Neural cell (in vitro differentiated cells): Measurements from ENCODE around the gene HIVEP1. TPM values are rescaled to one million over a fixed set of nuclear protein-coding genes. Genes with fewer than 3 reads are reported as not detected.

Experiments
- H2AFZ ChIP-seq: fragments of 200-600, 300-800 bp; sonication (generic), shearing (Covaris generic); 2 replicates; pipeline ENCODE4 v1.6.0; 2014; ENCODE audit warnings: low read depth, mild to moderate bottlenecking, antibody characterized with exemption, low read length, moderate library complexity
- H3F3A ChIP-seq: fragments of 200-600 bp; shearing (Covaris generic); 2 replicates; pipeline ENCODE4 v1.6.1; 2016; ENCODE audit warnings: mild to moderate bottlenecking, moderate library complexity, mixed read lengths, antibody characterized with exemption, low read length; ENCODE audit not compliant: insufficient read depth, poor library complexity, severe bottlenecking
- H3K27ac ChIP-seq: fragments of 200-600, 300-800 bp; sonication (generic), shearing (Covaris generic); 2 replicates; pipeline ENCODE4 v1.5.1; 2014; ENCODE audit warnings: mild to moderate bottlenecking, low read length, moderate library complexity
- H3K27me3 ChIP-seq: fragments of 300-800, 200-600 bp; sonication (generic), shearing (Covaris generic); 2 replicates; pipeline ENCODE4 v1.6.0; 2014; ENCODE audit warnings: mild to moderate bottlenecking, low read depth, low read length, moderate library complexity; ENCODE audit not compliant: insufficient read depth
- H3K36me3 ChIP-seq: fragments of 300-800, 200-600 bp; sonication (generic), shearing (Covaris generic); 2 replicates; pipeline ENCODE4 v1.5.1; 2014; ENCODE audit warnings: mild to moderate bottlenecking, antibody characterized with exemption, low read length, moderate library complexity; ENCODE audit not compliant: insufficient read depth
- H3K4me2 ChIP-seq: fragments of 300-800, 200-600 bp; sonication (generic), shearing (Covaris generic); 2 replicates; pipeline ENCODE4 v1.6.0; 2014; ENCODE audit warnings: mild to moderate bottlenecking, low read length
- H3K4me3 ChIP-seq: fragments of 300-800, 200-600 bp; sonication (generic), shearing (Covaris generic); 2 replicates; pipeline ENCODE4 v1.5.1; 2014; ENCODE audit warnings: mild to moderate bottlenecking, low read length, moderate library complexity
- H3K79me2 ChIP-seq: fragments of 200-600 bp; shearing (Covaris generic); replicated peaks from 2 replicates; pipeline ENCODE4 v1.6.0; 2014; ENCODE audit warnings: mild to moderate bottlenecking, low read length, moderate library complexity; ENCODE audit not compliant: insufficient read depth
- H3K9ac ChIP-seq: fragments of 300-800, 200-600 bp; sonication (generic), shearing (Covaris generic); 2 replicates; pipeline ENCODE4 v1.6.1; 2016; ENCODE audit warnings: mild to moderate bottlenecking, low read length, mixed read lengths
- H3K9me2 ChIP-seq: fragments of 200-600 bp; shearing (Covaris generic); 2 replicates; pipeline ENCODE4 v1.6.1; 2016; ENCODE audit warnings: mild to moderate bottlenecking, low read length, mixed read lengths; ENCODE audit not compliant: insufficient read depth
- H3K9me3 ChIP-seq: fragments of 200-600, 300-800 bp; sonication (generic), shearing (Covaris generic); 2 replicates; pipeline ENCODE4 v1.6.1; 2016; ENCODE audit warnings: mild to moderate bottlenecking, mixed run types, low read length, moderate library complexity, mixed read lengths
- H4K20me1 ChIP-seq: fragments of 200-600 bp; shearing (Covaris generic); 2 replicates; pipeline ENCODE4 v1.6.1; 2016; ENCODE audit warnings: mild to moderate bottlenecking, mixed run types; ENCODE audit not compliant: insufficient read depth
- CTCF ChIP-seq: fragments of 450-650 bp; IDR thresholded peaks from 2 replicates; pipeline ENCODE4 v1.5.1; 2014; ENCODE audit warnings: antibody characterized with exemption, mild to moderate bottlenecking, moderate library complexity; ENCODE audit not compliant: poor library complexity, severe bottlenecking
- EP300 ChIP-seq: fragments of 450-650 bp; conservative IDR thresholded peaks from 2 replicates; pipeline ENCODE4 v1.6.1; 2014; ENCODE audit warnings: antibody characterized with exemption, mild to moderate bottlenecking, moderate library complexity; ENCODE audit not compliant: poor library complexity, severe bottlenecking
- EZH2 ChIP-seq: fragments of 200-600, 300-800 bp; shearing (Covaris generic), sonication (generic); IDR thresholded peaks from 2 replicates; pipeline ENCODE4 v1.6.1; 2014; ENCODE audit warnings: antibody characterized with exemption, low read length, borderline replicate concordance, mild to moderate bottlenecking; ENCODE audit not compliant: insufficient read depth, poor library complexity, severe bottlenecking
- MXI1 ChIP-seq: fragments of 450-650 bp; conservative IDR thresholded peaks from 2 replicates; pipeline ENCODE4 v1.6.1; 2014; ENCODE audit warnings: antibody characterized with exemption, mild to moderate bottlenecking; ENCODE audit not compliant: poor library complexity, severe bottlenecking
- POLR2AphosphoS5 ChIP-seq: IDR thresholded peaks from 2 replicates; pipeline ENCODE4 v1.6.1; 2012
- RAD21 ChIP-seq: fragments of 450-650 bp; conservative IDR thresholded peaks from 2 replicates; pipeline ENCODE4 v1.6.1; 2014; ENCODE audit warnings: antibody characterized with exemption, mild to moderate bottlenecking, moderate library complexity
- REST ChIP-seq: IDR thresholded peaks from 2 replicates; pipeline ENCODE4 v1.6.1; 2012; ENCODE audit warnings: borderline replicate concordance
- SMC3 ChIP-seq: fragments of 450-650 bp; conservative IDR thresholded peaks from 2 replicates; pipeline ENCODE4 v1.6.1; 2014; ENCODE audit warnings: antibody characterized with exemption, mild to moderate bottlenecking, moderate library complexity; ENCODE audit not compliant: poor library complexity
- TAF1 ChIP-seq: IDR thresholded peaks from 2 replicates; pipeline ENCODE4 v1.6.1; 2012; ENCODE audit warnings: low read depth
- polyA plus RNA-seq: library from polyadenylated mRNA; depleted of rRNA; stranded (reverse); fragments of >200 nt; gene quantifications from 2 replicates; pipeline ENCODE4 v1.2.3, GENCODE V29; 2014

Gene HIVEP1
- polyA plus RNA-seq, 1 donor from 2014 or later: 3.6 TPM

GRCh38 chr6:12032783-12033573 is 20.9 kb downstream of the HIVEP1 start:
- H3K4me3 ChIP-seq: no peak overlapping the region
- no peaks in the 10 kb centered on the region for H4K20me1 ChIP-seq
- H3K27me3 ChIP-seq: no peaks in the 10 kb centered on the region
- H3K4me2 ChIP-seq: no peak overlapping the region
- no peak overlapping the region for H3K27ac ChIP-seq
- no peaks in the 10 kb centered on the region for H3F3A ChIP-seq
- H3K36me3 ChIP-seq: no peaks in the 10 kb centered on the region
- H3K9me2 ChIP-seq: no peaks in the 10 kb centered on the region
- no peaks in the 10 kb centered on the region for H3K9me3 ChIP-seq
- TF ChIP-seq TAF1: no peak
- no peak for TF ChIP-seq RAD21
- no peak for TF ChIP-seq EP300
- no peak for TF ChIP-seq POLR2AphosphoS5
- TF ChIP-seq MXI1: no peak
- TF ChIP-seq SMC3: no peak
- no peak for TF ChIP-seq REST
- no peak for TF ChIP-seq EZH2
- TF ChIP-seq CTCF: no peak
- H2AFZ ChIP-seq: no peak overlapping the region
- no peak overlapping the region for H3K9ac ChIP-seq
- H3K79me2 ChIP-seq: peaks cover 9% of the 10 kb centered on the region

- Histone ChIP-seq H3K27ac (no peak overlapping the region), H2AFZ (no peak overlapping the region), H3F3A (no peaks in the 10 kb centered on the region), H3K36me3 (no peaks in the 10 kb centered on the region), H3K27me3 (no peaks in the 10 kb centered on the region), H3K9ac (no peak overlapping the region), H3K4me2 (no peak overlapping the region), H3K9me3 (no peaks in the 10 kb centered on the region), H3K9me2 (no peaks in the 10 kb centered on the region), H4K20me1 (no peaks in the 10 kb centered on the region), H3K4me3 (no peak overlapping the region), H3K79me2 (peaks cover 9% of the 10 kb centered on the region)
- TF ChIP-seq SMC3 (no peak), MXI1 (no peak), TAF1 (no peak), EZH2 (no peak), EP300 (no peak), CTCF (no peak), POLR2AphosphoS5 (no peak), REST (no peak), RAD21 (no peak)
Measured at GRCh38 chr6:12033770-12034169, 21.7 kb downstream of the HIVEP1 start.
